HG03139 (cell line): ENCODE data around the gene ZNF768.

Experiments used
- ATAC-seq: cut with Tn5 transposase; IDR thresholded peaks from one replicate; pipeline ENCODE4 v1.9.1; 2021; ENCODE audit not compliant: unreplicated experiment

The ZNF768 gene

DNA sequence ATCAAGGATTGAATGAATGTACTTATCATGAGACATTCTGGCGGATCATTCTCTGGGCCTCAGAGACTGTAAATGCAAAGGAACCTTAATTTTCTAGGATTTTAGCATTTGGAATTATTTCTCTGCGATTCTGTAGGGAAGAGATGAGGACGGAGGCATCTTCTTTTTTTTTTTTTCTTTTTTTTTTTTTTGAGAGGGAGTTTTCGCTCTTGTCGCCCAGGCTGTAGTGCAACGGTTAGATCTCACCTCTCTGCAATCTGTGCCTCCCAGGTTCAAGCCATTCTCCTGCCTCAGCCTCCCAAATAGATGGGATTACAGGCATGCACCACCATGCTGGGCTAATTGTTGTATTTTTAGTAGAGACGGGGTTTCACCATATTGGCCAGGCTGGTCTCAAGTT lies 51.7 kb downstream of the ZNF768 start:
- no peak for ATAC-seq

DNA sequence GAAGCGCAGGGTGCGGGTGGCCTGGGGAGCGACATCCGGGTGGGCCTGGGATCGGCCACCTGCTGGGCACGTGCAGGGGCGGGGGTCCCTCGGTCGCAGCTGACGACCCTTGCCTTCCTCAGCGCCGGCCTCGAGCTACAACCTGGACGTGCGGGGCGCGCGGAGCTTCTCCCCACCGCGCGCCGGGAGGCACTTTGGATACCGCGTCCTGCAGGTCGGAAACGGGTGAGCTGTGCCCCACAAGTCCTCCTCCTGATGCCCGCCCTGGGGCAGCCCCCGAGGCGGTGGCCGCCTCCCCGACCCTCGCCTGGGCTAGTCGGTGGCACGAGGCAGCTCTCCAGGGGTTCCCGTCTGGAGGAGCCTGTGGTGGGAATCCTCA lies 52.3 kb downstream of the ZNF768 start:
- ATAC-seq, result no peak
